Central memory CD4-positive, alpha-beta T cell (primary cell): ENCODE measurements around the gene FREY1.
"Not testable (repeated sequence)": the region's sequence is repeated elsewhere in the genome, so short reads cannot be mapped to it uniquely, and the experiment has no call there.

ENCODE experiments used
- DNase-seq: peaks from one replicate; pipeline ENCODE4 v3.0.0; 2022

FREY1 gene

DNA sequence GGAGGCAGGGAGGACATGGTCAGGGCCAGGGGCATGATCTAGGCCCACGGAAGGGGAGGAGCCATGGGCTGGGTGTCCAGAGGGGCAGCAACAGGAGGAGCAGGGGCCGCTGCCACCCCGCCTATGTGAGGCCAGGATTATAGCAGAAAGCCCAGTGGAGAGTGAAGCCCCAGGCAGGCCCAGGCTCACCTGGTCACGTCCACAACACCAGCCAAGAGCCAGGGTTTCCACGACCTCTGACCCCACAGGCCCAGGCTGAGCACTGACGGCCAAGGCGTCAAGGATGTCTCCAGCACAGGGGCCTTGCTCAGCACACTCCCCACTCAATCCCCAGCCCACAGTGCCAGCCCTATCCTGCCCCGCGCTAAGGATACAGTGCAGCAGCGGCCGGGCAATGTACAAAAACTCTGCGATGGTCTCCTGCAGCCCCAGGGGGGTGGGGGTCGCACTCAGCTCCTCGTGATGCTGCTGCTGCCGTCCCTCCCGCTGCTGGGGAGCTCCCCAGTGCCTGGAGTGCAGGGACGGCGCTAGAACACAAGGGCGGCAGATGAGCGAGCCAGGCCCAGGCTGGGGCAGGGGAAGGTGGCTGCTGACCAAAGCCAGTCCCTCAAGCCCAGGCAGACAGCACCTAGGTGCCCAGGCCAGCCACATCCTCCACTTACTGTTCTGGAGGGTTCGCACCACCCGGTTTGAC lies 7.0 kb upstream of the FREY1 start:
- no peak for DNase-seq

DNA sequence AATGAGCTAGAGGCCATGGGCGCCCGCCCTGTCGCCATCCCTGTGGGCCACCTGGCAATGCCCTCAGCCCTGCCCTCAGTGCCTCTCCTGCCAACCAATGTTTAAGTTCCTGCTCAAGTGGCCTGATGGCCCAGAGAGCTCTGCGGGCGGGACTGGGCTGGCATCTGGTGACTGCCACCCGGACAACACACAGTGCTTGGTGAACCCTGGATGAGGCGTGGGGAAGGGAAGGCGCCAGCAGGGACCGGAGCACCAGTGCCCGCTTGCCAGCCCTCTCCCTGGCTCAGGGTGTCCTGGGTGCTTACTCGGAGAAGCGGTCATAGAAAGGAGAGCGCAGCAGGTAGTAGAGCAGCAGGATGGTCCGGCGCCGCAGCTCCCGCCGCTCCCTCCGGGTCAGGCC lies 6.4 kb upstream of the FREY1 start:
- no peak for DNase-seq

GRCh38 chr11:45910623-45911022 lies 3.6 kb upstream of the FREY1 start:
- no peak for DNase-seq

- no peak for DNase-seq
Observed at GRCh38 chr11:45909594-45910475, 2.8 kb upstream of the FREY1 start.

- DNase-seq: no peak
Observed at GRCh38 chr11:45907911-45908370, 870 bp upstream of the FREY1 start.

DNA sequence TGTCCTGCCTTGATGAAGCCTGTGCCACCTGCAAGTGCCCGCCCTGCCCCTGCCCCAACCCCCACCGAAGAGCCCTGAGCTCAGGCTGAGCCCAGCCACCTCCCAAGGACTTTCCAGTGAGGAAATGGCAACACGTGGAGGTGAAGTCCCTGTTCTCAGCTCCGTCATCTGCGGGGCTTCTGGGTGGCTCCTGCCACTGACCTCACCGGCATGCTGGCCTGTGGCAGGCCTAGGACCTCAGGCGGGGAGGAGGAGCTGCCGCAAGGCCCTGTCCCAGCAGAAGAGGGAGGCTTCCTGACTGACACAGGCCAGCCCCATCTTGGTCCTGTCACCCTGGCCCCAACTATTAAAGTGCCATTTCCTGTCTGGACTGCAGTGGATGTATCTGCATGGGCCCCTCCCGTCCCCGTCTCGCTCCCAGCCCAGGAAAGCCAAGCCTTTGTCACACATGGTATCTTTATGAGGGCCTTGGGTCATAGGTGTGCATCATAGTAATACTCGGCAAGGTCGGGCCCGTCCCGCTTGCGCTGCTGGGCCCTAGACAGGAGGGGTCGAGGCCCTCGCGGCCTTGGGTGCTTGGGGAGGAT lies 882 bp downstream of the FREY1 start:
- no peak for DNase-seq

DNA sequence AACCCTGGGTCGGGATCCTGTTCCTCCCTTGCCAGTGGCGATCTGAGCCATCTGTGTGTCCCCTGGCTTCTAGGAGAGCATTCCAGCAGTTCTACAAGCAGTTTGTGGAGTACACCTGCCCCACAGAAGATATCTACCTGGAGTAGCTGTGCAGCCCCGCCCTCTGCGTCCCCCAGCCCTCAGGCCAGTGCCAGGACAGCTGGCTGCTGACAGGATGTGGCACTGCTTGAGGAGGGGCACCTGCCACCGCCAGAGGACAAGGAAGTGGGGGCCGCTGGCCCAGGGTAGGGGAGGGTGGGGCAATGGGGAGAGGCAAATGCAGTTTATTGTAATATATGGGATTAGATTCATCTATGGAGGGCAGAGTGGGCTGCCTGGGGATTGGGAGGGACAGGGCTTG lies 1.5 kb downstream of the FREY1 start:
- DNase-seq: not testable (repeated sequence)

DNA sequence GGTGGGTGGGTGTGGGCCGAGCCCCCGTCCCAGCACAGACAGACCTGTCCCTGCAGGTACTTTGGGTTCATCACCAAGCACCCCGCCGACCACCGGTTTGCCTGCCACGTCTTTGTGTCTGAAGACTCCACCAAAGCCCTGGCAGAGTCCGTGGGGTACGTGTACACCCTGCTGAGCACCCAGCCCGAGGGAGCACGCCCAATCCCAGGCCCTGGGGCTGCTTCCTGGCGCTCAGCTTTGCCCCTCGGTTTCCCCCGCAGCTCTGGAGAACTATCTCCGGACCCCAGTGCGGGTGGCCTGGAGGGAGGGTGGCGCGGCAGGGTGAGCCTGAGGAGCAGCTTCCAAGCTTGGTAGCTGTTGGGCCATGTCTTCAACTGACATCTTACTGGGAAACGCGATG lies 2.0 kb downstream of the FREY1 start:
- no peak for DNase-seq

DNA sequence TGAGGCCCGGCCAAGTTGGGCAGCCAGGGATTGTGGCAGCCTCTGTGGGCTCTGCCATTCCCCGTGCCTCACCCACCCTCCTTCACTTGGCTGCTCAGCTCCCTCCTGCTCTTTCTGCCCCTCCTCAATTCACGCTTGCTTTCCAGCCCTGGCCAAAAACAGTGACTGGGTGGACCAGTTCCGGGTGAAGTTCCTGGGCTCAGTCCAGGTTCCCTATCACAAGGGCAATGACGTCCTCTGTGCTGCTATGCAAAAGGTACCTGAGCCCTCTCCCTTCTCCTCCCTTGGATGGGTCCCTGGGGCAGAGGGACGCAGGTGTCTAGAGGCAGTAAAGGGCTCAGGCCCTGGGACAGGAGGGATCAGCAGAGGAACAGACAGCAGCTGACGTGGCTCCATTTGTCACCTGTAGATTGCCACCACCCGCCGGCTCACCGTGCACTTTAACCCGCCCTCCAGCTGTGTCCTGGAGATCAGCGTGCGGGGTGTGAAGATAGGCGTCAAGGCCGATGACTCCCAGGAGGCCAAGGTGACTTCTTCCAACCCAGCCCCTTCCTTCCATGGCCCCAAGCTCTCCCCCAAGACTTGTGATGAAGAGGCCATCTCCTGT lies 2.7 kb downstream of the FREY1 start:
- DNase-seq: no peak

- DNase-seq: no peak
Observed at GRCh38 chr11:45902452-45903380, 4.4 kb downstream of the FREY1 start.

DNA sequence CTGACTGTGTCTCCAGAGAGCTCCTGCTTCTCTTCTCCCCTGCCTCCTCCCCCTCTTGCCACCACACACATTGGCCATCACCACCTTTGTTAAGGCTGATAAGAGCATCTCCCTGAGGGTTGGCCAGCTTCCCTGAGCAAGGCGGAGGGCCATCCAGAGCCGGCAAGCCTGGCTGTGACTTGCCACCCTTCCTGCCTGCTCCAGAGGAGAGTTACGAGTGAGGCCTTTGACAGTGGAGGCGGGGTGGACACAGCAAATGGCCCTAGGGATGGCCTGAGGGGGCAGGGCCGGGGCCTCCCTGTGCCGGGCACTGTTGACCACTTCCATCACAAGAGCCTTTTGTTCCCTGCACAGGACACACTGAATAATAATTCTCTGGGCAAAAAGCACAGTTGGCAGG lies 5.4 kb downstream of the FREY1 start:
- DNase-seq: no peak

DNA sequence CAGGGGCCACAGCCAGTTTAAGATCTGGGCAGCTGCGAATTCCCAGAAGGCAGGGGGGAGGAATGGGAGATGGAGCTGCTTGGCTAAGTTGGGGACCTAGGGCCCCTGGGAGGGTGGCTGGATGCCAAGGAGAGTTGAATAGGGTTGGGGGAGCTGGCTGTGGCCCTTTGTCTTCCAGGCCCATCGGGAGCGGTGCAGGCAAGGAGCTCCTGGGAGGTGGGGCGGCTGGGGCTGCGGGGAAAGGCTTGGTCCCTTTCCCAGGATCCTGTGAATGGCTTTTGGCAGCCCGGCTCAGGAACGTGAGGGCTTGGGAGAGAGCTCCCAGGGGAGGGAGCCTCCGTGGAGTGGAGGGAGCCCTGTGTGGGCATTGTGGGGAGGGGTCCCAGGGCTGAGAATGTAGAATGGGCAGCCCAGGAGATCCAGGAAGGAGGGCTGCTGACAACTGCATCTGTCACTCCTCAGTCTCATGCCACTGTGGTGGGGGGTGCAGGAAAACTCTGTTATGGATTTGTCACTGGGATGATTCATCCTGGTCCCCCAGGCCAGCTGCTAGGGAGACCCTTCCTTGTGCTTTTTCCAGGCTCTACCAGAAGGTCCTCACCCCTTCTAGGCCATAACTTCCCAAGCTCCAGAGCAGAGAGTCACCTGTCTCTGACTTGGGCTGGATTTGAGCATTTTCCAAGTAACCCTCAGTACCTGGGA lies 6.0 kb downstream of the FREY1 start:
- DNase-seq: no peak

GRCh38 chr11:45900175-45900800 lies 6.8 kb downstream of the FREY1 start:
- DNase-seq: not testable (repeated sequence)

DNA sequence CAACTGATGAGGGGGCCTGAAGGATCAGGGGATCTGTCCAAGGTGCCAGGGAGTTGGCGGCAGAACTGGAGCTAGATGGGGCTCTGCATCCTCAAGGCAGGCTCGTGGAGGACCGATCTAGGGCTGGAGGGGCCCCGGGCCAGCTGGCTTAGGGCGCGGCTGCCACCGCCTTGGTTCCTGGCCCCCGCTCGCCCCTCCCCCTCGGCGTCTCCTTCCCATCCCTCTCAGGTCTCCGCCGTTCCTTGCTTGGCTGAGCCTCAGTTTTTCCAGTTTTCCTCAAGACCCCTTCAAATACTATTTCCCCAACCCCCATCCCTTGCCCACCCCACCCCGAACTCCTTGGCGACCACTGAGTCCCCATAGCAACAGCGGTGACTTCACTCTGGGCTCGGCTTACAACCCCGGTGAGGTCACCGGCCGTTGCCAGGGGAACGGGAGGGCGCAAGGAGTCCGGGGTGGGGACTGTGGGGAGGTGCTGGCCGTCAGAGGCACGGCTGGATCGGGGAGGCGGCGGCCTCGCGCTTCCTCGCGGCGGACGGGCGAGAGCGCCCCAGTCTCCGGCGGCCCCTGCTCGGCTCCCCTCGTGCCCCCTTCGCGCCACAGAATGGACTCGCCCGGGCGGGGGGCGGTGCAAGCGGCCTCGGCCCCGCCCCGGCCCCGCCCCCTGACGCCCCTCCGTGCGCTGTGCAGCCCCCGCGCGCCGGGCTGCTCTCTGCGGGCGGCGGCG lies 7.5 kb downstream of the FREY1 start:
- peak; percentile 55 for DNase-seq

DNA sequence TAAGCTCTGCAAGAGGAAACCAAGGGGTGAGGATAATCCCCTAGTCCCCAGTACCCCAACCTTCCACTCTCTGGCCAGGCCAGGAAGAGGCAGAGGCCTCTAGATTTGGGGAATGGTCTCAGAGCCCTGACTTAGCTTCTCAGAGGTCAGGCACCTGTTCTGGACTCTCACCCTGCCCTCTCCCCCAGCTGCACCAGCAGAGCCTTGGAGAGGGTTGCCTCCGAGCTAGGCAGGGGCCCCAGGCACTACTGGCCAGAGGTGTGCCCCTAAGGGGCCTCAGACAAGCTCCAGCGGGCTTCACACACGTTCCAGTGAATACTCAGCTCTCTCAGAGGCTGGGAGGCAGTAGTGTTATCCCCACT lies 8.0 kb downstream of the FREY1 start:
- DNase-seq: no peak

DNA sequence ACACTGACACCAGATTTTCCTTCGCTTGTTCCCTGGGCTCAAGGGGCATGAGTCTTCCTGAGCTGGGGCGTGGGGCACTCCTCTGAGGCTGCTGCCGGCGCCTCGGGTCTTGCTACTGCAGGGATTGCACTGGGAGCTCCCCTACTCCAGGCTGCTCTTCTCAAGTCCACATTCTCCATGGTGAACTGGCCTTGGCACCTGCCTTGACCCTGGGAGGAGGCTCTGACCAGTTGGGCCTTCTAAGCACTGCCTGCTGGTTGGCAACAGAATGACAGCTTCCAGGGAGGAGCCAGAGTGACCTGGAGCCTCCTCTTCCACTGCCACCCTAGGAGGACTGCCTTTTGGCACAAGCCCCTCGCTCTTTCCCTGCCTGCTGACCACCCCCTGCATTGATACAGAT lies 9.5 kb downstream of the FREY1 start:
- no peak for DNase-seq

DNA sequence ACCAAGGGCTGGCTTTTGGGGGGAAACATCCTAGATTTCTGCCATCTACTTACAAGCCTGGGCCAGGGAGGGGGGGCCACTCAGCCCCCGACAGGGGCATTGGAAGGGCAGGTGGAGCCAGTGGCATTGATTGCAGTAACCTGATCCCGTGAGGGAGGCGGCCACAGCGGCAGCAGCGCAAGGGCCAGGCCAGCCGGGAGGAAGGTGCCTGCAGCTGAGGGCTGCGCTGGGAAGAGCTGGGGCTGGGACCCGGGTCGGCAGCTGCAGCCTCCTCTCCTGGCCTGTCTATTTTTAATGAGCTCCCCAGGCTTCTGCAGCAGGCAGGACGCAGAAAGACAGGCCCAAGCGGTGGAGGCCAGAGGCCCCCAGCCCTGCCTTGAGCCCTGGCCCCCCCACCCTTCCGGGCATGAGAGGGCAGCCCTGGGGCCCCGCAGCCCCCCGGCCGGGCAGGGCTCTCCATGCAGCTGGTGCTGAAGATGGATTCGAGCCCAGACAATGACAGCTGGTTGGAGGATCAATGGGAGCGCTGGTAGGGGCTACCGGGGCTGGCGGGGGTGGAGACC lies 10.6 kb downstream of the FREY1 start:
- DNase-seq: no peak

DNA sequence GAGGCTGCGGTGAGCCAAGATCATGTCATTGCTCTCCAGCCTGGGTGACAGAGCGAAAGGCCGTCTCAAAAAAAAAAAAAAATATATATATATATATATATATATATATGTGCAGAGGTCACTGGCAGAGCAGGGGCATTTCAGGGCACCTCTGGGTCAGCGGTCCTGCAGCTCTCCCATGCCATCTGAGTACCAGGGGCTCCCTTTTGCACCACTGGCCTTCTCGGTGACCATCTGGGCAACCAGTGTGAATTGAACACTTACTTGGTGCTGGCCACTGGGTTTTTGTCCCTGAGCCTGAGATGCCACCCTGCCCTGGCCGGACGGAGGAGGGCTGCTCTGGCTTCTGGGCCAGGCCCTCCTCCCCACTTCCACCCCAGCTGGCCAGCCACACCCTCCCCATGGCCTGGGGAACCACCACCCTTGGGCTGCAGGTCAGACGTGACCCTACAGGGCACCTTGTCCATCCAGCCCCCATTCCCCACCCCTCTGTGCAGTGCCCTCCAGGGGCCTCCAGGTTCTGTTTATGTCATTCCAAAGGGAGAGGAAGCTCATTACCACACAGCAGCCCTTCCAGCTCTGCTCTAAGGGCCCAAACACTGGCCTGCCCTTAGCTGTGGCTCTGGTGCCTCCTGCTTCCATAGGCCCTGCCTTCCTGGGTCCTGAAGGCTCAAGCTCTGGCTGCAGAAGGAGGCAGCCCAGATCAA lies 11.4 kb downstream of the FREY1 start:
- no peak for DNase-seq

- DNase-seq: no peak
Observed at GRCh38 chr11:45894555-45895247, 12.4 kb downstream of the FREY1 start.
